ENCODE measurements around the gene FGF13.

The FGF13 gene

GRCh38 chrX:138711399-138712347, at the start of gene FGF13:
Gene FGF13, minus strand, starts transcription at chrX:138711717. Its CDS starts 714 bp downstream, at chrX:138711003.
- no peak for DNase-seq

GRCh38 chrX:138759217-138759943, 47.9 kb upstream of the FGF13 start:
- DNase-seq, result no peak

DNA sequence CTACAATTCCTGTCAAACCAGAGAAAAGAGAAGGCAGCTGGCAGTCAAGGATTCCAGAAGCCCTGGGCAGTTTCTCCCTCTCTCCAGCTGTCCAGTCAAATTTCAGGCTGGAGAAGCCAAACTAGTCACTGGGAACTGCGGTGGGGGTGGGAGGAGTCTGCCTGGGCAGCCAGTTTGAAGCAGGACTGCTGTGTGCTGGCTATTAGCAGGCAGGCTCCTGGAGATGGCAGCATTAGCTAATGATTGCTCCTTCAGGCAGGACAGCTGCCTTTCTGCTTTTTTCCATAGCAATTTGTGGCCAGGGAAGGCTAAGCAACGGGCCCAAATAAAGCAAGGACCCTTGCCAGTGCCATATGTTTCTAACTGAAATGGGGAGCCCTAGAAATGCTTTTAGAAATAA, 44.7 kb upstream of the FGF13 start:
- DNase-seq, result no peak

GRCh38 chrX:138754861-138755260, 43.3 kb upstream of the FGF13 start:
- DNase-seq, result no peak

DNA sequence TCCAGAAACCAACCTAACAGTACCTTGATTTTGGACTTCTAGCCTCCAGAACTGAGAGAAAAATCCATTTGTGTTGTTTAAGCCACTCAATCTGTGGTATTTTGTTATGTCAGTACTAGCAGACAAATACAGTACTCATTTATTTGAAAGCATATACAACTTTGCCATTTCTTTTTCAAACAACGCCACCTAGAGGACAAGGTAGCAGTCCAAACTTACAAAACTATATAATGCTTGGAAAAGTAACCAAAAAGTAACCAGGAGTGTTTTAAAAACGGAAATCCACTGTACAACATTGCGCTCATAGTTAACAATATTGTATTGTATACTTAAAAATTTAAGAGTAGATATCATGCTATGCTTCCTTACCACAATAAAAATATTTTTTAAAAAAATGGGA, 37.0 kb upstream of the FGF13 start:
- DNase-seq, result no peak

DNA sequence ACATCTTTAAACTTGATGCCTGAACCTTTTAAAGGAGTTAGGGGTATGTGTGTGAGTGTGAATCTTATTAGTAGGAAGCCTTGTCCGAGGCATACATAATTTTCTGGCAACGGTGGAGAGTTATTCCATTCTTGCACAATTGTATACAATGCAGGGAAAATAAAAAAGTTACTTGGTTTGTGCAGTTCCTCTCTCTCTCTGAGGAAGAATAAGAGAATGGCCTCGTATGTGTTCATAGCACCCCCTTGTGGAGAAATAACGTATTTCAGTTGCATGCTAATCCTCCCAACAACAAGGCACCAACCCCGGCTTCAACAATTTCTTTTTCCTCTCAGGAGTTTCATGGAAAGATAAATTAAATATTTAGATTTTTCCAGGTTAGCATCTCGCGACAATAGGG, 33.7 kb upstream of the FGF13 start:
- no peak for DNase-seq

DNA sequence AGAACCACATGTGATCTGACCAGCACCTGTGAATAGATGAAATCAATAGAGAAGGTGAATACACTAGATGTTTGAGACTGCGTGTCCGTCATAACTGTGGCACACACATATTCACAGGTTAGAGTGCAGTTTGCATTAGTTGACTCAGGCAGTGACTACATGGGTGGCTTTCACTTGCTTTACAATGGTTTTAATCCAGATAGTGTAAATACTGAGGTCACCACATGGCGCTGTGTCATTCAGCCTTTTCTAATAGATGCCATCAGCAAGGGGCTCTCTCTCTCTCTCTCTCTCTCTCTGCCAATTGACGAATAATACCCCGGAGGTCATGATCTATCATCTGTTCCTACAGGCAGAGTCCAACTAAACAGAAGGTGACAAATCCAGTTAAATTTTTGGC, 30.7 kb upstream of the FGF13 start:
- no peak for DNase-seq

DNA sequence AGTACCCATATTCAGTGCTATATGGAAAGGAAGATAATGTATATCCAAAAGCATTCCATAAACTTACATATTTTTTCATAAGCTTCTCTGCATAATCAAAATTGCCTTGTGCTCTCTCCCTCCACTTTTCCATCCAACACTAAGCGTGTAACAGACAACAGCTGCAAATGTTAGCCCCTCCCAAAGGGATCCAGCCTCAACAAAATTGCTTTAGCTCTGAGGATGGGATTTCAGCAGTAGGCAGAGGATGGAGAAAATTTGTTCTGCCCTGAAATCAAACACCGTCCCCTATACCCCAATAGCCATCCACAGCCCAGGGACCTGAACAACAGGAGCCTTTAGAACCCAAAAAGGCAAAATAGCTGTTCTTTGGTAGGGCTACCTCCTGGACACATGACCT, 28.8 kb upstream of the FGF13 start:
- DNase-seq, result no peak

- DNase-seq, result no peak
Measured at GRCh38 chrX:138723301-138723700, 11.8 kb upstream of the FGF13 start.

DNA sequence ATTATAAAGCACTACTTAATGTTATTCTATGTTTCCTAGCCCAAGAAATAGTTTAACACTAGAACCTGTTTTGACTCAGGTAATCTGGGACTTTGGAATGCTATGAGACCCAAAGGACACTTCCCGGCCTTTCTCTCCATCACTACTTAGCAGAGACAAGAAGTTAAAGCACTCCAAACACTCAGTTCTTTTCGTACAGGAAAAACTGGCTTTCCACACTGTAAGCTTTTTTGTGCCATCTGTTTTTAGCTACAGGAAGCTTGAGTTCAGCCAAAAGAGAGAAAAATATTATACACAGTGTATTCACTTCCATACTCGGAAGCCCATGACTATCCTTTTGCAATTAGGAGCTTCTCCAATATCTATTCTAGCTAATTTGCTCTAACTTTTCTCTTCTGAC, 7.9 kb upstream of the FGF13 start:
- no peak for DNase-seq

- no peak for DNase-seq
Measured at GRCh38 chrX:138718941-138719340, 7.4 kb upstream of the FGF13 start.

DNA sequence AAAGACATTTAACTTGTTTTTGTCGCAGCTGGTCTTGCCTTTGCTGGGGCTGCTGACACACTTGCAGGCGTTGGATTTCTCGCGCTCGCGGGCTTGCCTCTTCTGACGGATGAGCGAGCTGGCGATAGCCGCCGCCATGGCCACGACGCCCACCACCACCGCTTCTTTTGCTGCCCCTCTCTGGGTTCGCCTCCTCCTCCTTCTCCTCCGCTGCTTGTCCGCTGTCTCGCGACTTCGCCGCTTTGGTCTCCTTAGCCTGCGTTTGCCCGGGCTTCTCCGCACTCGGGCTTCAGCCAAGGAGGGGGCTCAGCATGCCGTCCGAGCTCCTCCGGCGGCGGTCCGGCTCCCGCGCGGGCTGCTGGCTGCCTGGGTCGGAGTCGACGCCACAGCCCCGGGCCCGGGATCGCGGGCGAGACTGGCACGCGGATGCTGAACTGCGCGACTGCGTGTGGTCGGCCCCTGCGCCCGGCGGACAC, 613 bp downstream of the FGF13 start:
- DNase-seq, result no peak

DNA sequence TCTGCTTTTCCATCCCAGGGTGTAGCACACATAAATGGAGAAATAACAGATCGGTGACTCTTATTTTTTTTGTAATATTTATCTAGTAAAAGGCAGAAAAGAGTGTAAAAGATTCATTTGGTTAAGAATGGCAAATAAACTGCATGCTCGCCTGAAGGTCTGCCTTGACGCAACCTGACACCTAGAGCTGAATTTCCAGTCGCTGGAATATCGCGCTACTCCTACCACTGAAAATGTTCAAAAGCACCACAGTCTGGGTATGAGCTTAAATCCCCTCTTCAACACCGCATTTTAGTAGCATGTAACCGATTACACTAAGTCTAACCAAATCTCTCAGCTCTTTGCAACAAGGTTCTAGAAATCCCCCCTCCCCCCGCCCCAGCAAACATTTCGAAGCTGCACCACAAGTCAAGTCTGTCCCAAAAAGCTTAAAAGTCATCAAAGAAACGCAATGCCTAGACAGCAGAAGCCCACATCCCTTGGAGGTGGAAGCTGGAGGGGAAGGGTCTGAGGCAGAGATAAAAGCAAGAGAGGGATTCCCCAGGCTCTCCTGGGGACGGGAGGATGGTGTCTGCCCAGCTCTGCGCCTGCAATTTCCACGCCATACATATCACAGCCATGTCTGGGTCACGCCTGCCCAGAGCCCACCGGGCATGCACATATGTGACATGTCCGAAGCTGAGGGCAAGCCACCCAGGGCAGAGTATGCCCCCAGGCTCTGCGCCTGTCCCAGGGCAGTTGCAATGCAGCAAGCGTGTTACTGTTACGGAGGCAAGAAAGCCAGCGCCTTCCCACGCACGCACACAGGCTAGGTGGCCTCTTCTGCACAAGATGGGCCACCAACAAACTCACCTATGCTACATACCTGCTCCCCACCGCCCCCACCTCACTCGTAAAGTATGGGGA, 1.4 kb downstream of the FGF13 start:
- no peak for DNase-seq

DNA sequence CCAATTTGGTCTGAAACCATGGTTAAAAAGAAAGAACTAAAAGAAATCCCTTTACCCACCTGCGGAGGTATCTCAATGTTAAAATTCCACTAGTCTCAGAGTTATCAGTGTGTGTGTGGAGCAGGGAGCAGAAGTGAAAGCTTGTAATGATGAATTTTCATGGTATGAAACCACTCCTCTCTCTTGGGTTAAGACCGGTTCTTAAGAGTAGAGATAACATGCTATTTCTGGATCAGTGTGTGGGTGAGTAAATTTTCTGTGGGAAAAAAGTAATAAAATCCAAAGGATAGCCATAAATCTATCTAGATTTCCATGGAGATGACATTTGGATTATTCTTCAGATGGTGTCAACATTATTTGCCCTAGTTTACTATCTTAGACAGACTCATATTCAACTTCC, 3.2 kb downstream of the FGF13 start:
- no peak for DNase-seq

DNA sequence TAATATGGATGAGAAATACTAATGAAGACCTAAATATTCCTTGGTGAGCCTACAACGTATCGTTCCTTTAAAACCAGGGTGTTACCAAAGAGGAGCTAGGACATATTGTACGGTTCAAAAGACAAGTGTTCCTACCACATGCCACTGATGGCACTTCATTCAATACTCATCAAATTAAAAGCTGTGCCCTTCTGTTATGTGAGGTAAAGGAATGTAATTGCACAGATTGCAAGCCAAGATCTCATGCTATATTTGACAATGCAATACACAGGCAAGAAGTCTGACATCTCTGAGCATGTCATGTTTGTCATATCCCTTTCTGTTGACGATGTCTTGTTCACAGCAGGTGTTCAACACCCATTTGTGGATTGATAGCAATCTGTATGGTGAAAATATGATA, 6.9 kb downstream of the FGF13 start:
- no peak for DNase-seq

DNA sequence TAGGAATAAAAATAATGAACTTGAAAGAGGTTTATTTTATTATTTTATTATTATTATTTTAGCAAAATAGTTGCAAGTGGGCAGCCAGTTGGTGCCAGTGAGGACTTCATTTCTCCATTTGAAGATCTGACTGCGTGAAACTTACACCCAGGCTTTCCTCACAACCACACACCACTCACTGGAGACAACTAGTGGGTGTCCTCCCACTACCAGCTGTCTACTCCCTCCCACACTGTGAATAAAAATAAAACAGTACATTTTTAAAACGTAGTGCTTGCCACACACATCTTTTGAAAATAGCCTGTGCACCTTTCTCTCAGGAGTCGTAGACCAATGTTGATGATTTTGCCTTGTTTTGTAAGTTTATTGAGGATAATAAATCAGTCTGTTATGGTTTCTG, 7.4 kb downstream of the FGF13 start:
- no peak for DNase-seq

DNA sequence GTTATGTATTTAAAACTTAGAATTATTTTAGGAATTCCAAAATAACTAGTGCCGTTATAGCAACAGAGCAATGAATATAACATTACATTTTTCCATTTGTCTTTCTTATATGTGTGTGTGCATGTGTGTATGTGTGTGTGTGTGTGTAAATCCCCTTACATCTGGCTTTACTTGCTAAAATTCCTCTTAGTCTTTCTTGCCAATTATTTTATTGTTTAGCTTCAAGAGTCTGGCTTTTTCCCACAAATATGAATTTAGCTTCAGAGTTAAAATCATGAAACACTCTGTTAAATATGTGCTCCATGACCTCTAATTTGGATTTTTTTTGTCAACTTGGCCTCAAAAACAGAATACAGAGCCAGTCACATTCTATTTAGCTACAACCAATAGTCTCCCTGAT, 18.9 kb downstream of the FGF13 start:
- no peak for DNase-seq

DNA sequence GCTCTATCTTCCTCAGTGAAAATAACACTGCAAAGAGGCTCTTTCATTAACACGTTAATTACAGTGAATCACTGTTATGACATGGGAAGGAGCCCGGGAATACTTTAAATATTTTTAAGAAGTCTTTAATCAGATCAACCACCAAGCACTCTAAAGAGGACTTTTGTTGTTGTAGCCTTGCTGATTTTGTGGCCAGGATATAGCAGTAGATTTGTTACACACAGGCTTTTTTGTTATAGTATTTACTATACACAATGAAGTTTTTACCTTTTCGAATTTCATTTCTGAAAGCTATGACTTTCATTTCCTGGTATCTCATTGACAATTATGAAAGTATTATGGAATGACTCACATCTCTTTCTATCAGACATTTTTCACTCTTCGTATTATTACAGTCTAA, 20.3 kb downstream of the FGF13 start:
- no peak for DNase-seq

DNA sequence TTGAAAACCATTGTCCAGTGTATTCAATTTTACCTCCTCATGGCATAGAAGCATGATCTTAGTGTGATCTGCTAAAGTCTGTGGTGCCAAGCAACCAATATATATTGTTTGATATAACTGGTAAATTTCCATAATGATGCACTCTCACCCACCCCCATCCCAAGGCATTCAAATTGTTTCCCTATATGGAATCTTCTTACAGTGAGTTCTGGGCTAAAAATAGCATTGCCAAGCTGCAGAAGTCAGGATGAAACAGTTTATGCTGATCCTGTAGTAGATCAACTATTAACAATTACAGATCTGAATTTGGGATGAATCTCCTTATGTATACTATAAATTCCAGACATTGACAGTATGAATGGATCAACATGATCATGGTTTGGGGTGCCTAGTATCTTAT, 20.9 kb downstream of the FGF13 start:
- no peak for DNase-seq

DNA sequence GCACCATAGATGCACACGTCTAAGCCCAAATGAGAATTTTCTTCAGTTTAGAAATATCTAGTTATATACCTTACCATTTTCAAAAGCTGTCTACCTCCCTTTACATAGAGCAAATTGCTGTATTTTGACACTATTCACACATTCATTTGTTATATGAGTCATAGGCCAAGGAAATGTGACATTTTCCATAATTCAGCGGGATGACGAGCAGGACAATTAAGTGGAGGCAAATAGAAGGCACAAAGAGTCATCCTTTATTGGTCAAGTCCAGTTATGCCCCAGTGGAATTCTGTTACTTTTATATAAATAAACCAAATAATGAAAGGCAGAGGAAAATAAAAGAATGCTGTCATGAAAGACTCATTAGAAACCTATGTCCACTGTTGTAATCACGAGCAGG, 27.9 kb downstream of the FGF13 start:
- DNase-seq, result no peak

DNA sequence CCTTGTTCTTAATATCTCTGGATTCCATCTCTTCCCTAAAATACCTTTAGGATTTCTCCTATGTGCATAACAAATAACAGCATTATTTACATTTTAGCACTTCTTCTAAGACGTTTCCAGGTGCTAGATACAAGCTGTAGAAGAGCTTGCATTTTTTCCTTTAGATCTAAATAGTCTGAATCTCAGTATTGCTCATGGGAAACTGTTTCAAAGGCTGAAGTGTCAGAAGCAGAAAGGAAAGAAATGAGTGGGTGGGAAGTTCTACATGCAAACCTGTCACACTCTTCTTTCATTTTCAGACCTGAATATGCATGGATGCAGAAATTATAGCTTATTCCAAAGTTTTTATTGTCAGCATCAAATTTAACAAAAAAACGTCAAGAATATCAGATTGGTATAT, 41.8 kb downstream of the FGF13 start:
- DNase-seq, result no peak

- no peak for DNase-seq
Measured at GRCh38 chrX:138664466-138664865, 47.1 kb downstream of the FGF13 start.

DNA sequence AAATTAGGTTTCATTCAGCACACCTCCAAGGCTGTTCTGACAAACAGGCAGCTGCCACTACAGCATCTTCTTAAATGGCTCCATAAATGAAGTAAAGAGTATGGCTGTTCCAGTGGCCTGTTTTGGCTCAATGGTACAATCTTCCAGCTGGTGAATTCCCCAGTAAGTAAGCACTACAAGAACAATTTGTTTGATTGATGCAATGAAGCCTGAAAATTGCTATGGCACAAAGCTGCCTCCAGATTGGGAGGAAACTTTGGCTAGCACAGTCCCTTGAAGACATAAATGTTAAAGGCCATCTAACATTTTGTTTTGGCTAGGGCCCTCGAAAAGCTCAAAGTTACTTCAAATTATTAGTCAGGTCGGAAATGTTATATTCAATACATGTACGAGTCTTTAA, 47.5 kb downstream of the FGF13 start:
- DNase-seq, result no peak

Measured in stimulated activated CD4-positive, alpha-beta T cell treated with anti-CD3 and anti-CD28 coated beads, Interleukin-4, amount 100 ng/mL, for 4 hours (primary cell).